ENCODE results near the gene PPME1. TPM values are rescaled to one million over a fixed set of nuclear protein-coding genes. Genes with fewer than 3 reads are reported as not detected.

Gene PPME1
- total RNA-seq, 3 donors from 2014 or later: 16.8 to 27.7 (median 25.2) TPM

DNA sequence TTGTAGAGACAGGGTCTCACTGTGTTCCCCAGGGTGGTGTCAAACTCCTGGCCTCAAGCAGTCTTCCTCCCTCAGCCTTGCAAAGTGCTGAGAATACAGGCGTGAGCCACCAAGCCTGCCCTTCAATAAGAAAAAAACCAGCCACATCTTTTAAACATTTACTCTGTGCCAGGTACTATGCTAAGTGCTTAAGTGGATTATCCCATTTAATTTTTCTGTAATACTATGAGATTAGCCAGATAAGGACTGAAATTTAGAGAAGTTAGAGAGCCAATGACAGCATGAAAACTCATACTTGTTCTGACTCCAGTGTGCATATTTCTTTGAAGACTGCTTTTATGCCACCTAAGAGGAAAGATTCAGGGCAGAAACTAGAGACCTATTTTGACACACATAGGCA, 35.7 kb downstream of the PPME1 start:
- Histone ChIP-seq H3K27me3 (no peaks in the 10 kb centered on the region), H3K9me3 (no peaks in the 10 kb centered on the region), H3K27ac (no peak overlapping the region), H3K4me1 (no peaks in the 10 kb centered on the region), H3K36me3 (no peaks in the 10 kb centered on the region), H3K4me3 (no peak overlapping the region)
- intact Hi-C loops (cut with DNase I; ENCODE audit: low total_unique reads): no loop called here
- DNase-seq (ENCODE audit: low spot score in 2 of 2): no peak
- TF ChIP-seq, protein P1, sequence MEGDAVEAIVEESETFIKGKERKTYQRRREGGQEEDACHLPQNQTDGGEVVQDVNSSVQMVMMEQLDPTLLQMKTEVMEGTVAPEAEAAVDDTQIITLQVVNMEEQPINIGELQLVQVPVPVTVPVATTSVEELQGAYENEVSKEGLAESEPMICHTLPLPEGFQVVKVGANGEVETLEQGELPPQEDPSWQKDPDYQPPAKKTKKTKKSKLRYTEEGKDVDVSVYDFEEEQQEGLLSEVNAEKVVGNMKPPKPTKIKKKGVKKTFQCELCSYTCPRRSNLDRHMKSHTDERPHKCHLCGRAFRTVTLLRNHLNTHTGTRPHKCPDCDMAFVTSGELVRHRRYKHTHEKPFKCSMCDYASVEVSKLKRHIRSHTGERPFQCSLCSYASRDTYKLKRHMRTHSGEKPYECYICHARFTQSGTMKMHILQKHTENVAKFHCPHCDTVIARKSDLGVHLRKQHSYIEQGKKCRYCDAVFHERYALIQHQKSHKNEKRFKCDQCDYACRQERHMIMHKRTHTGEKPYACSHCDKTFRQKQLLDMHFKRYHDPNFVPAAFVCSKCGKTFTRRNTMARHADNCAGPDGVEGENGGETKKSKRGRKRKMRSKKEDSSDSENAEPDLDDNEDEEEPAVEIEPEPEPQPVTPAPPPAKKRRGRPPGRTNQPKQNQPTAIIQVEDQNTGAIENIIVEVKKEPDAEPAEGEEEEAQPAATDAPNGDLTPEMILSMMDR (IDR thresholded peaks at IDR 0.05): no peak
- no peak for TF ChIP-seq POLR2AphosphoS5 (IDR thresholded peaks at IDR 0.05)
- no peak for TF ChIP-seq POLR2A (IDR thresholded peaks at IDR 0.05)

DNA sequence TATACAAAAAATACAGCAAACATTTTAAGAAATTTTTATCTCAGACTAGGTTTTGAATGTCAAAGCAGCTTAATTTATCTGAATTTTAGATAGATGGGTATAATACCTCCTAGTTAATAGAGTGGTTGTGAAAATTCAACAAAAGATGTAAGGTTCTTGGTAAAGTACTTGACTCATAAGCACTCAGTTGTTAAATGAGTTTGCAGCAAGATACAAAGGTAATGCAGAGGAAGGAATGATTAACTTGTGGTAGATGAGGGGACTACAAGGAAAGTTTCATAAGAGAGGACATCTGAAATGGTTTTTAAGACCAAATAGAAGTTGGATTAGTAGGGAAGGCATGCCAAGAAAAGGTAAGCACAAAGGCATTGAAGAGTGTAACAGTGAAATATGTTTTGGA, 37.4 kb downstream of the PPME1 start:
- Histone ChIP-seq H3K4me3 (no peak overlapping the region), H3K36me3 (no peaks in the 10 kb centered on the region)
- intact Hi-C loops (cut with DNase I; ENCODE audit: low total_unique reads): no loop called here

DNA sequence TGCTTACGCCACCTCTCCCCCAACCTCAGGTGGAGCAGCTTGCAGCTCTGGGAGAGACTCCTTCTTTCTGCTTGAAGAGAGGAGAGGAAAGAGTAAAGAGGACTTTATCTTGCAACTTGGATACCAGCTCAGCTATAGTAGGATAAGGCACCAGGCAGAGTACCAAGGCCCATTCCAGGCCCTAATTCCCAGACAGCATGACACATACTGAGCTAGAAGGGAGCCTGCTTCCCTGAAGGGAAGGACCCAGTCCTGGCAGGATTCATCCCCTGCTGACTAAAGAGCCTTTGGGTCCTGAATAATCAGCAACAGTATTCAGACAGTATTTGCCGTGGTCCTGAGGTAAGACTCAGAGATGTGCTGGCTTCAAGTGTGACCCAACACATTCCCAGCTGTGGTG, 41.4 kb downstream of the PPME1 start:
- H3K9me3 ChIP-seq: no peaks in the 10 kb centered on the region
- no peak for TF ChIP-seq POLR2A (IDR thresholded peaks at IDR 0.05)
- TF ChIP-seq, protein P1 (IDR thresholded peaks at IDR 0.05): no peak
- no peak for TF ChIP-seq POLR2AphosphoS5 (IDR thresholded peaks at IDR 0.05)
- no peak overlapping the region for H3K27ac ChIP-seq
- H3K4me1 ChIP-seq: no peaks in the 10 kb centered on the region
- H3K27me3 ChIP-seq: no peaks in the 10 kb centered on the region
- H3K36me3 ChIP-seq: no peaks in the 10 kb centered on the region
- no peak for DNase-seq (ENCODE audit: low spot score in 2 of 2)
- no peak overlapping the region for H3K4me3 ChIP-seq
- intact Hi-C loops (cut with DNase I; ENCODE audit: low total_unique reads): no loop called here

More for the DNA sequence above, 37.4 kb downstream of the PPME1 start:
- Histone ChIP-seq H3K9me3 (no peaks in the 10 kb centered on the region), H3K4me1 (no peaks in the 10 kb centered on the region), H3K27me3 (no peaks in the 10 kb centered on the region), H3K27ac (no peak overlapping the region)
- TF ChIP-seq, protein P1 (IDR thresholded peaks at IDR 0.05): no peak
- TF ChIP-seq POLR2A (IDR thresholded peaks at IDR 0.05): no peak
- no peak for TF ChIP-seq POLR2AphosphoS5 (IDR thresholded peaks at IDR 0.05)
- no peak for DNase-seq (ENCODE audit: low spot score in 2 of 2)

DNA sequence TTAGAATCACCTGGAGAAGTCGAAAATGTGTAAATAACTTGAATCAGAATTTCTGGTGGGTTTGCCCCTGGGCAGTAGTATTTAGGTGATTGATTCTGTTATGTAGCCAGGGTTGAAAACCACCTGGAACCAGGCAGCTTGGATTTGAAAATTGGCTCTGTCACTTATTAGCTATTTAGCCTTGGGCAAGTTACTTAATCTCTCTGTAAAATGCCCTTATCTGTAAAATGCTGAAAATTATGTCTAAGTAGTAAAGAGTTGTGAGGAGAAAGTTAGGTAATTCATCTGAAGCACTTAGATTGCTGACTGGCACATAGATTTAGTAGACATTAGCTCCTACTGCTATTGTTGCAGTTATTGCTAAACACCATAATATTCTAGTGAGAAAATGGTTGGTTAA, 49.3 kb downstream of the PPME1 start:
- Histone ChIP-seq H3K27me3 (no peaks in the 10 kb centered on the region), H3K27ac (no peak overlapping the region), H3K9me3 (no peaks in the 10 kb centered on the region)

DNA sequence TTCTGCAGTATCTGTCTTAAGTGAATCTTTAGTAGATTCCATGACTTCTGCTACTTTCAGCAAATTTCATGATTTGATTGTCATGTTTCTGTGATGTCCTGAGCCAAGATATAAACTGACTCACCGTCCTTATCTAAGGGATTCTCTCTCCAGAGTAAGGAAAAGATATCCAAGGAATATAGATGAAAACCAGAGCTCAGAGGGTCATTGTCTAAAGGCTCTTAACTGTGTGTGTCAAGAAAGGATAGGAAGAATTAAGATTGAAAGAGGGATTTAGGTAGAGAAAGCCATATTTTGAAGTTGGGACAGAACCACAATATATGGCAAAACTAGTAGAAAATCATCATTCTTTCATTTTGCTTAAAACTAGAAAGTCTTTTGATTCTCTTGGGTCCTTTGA, 50.7 kb downstream of the PPME1 start:
- Histone ChIP-seq H3K4me1 (no peaks in the 10 kb centered on the region), H3K27ac (no peak overlapping the region), H3K36me3 (no peaks in the 10 kb centered on the region), H3K9me3 (no peaks in the 10 kb centered on the region), H3K27me3 (no peaks in the 10 kb centered on the region), H3K4me3 (no peak overlapping the region)
- no peak for TF ChIP-seq POLR2AphosphoS5 (IDR thresholded peaks at IDR 0.05)
- TF ChIP-seq, protein P1 (IDR thresholded peaks at IDR 0.05): no peak
- DNase-seq (ENCODE audit: low spot score in 2 of 2): no peak
- intact Hi-C loops (cut with DNase I; ENCODE audit: low total_unique reads): no loop called here

More for the DNA sequence above, 49.3 kb downstream of the PPME1 start:
- intact Hi-C loops (cut with DNase I; ENCODE audit: low total_unique reads): no loop called here
- TF ChIP-seq, protein P1 (IDR thresholded peaks at IDR 0.05): no peak
- TF ChIP-seq POLR2A (IDR thresholded peaks at IDR 0.05) (no peak), POLR2AphosphoS5 (IDR thresholded peaks at IDR 0.05) (no peak)
- Histone ChIP-seq H3K36me3 (no peaks in the 10 kb centered on the region), H3K4me3 (no peak overlapping the region), H3K4me1 (no peaks in the 10 kb centered on the region)
- DNase-seq (ENCODE audit: low spot score in 2 of 2): no peak
